Stimulated activated CD4-positive, alpha-beta T cell treated with anti-CD3 and anti-CD28 coated beads, Interleukin-12 subunit alpha, Interleukin-12 subunit beta, amount 100 ng/mL, for 24 hours (primary cell): ENCODE results near the gene LILRA2.
"Not testable (repeated sequence)": the region's sequence is repeated elsewhere in the genome, so short reads cannot be mapped to it uniquely, and the experiment has no call there.

ENCODE experiments used
- DNase-seq, 2 experiments: peaks; one replicate each; pipeline ENCODE4 v3.0.0-alpha.2; 2020; ENCODE audit warnings: low read depth in 2 of 2

LILRA2 gene

DNA sequence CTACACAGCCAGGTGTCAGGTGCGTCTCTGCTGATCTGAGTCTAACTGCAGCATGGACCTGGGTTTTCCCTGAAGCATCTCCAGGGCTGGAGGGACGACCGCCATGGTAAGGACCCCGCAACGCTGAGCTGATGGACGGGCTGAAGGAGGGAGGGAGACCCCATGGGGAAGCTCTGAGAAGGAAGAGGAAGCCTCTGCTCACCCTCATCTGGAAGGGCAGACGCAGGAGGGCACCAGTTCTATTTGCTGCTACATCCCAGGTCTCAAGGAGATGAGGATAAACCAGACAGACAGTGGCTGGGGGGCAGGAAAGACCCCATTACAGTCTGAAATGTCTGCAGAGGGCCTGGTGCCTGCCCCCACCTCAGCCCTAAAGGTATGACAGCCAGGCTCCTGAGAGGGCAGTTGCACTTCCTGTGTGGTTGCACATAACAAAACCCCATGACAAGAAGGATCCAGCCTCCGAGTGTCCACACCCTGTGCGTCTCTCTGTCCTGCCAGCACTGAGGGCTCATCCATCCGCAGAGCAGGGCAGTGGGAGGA, at the start of gene LILRA2:
Gene LILRA2 (plus strand): TSS at position 461 of the 543 bp plus-strand sequence. CDS start 89 bp downstream, outside the sequence.
- DNase-seq = no peak

DNA sequence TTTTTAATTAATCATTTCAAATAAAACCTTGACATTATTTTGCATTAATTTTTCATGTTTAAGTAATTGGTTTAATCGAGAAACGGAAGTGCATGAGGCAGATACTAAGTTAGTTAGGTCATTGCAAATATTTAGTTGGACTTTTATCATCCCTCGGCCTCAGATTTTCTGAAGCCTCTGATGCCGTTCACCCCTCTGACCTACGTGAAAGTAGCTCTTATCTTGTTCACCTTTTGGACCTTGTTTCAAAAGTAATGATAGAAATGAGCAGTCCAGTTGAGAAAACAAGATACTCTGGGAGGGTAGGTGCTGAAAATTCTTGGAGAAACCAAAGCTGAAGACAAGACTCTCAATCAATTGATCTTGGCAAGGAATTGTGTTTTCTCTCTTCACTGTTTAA, 48.0 kb upstream of the LILRA2 start:
- DNase-seq = no peak

DNA sequence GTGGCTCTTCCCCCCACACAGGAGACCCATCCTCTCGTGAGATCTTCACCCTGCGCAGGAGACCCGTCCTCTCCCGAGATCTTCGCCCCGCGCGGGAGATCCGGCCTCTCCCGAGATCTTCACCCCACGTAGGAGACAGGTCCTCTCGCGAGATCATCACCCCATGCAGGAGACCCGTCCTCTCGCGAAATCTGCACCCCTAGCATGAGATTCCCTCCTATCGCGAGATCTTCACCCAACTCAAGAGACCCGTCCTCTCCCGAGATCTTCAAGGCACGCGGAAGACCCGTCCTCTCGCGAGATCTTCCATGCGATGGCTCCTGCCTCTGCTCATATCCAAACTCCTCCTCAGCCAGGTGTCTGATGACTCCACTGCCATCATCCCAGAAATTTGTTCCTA, 46.6 kb upstream of the LILRA2 start:
- DNase-seq = no peak

DNA sequence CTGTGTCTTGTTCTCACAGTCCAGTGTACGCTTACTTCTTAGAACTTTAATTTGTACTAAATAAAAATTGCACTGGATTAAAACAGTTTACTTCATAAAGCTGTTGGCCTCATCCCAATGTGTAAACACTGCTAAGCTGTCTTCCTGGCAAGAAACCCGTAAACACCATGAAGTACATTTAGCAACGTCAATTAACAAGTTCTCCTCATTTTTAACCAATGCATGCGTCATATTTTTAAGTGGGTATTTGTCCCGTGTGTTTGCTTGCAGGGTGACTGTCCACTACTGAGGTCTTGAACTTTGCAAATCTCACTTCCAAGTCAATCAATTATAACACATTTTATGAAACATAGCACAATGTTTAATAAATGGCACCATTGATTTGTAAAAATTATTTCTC, 42.7 kb upstream of the LILRA2 start:
- DNase-seq = no peak

DNA sequence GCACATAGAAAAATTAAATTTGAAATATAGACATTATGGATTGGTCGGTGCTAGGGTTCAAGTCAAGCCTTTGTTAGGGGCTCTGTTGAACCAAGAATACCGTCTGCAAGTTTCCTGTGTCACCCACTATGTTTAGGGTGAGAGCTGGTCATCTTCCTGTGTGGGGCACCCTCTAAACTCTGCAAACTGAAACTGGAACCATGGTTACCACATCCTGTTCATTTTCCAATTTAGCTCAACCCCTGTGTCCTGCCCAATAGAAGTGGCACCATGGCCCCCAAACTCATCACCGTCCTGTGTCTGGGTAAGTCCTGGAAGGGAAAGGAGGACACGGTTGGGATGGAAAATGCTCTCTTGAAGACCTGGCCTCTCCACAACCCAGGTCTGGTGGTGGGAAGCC, 41.1 kb upstream of the LILRA2 start:
- no peak for DNase-seq

DNA sequence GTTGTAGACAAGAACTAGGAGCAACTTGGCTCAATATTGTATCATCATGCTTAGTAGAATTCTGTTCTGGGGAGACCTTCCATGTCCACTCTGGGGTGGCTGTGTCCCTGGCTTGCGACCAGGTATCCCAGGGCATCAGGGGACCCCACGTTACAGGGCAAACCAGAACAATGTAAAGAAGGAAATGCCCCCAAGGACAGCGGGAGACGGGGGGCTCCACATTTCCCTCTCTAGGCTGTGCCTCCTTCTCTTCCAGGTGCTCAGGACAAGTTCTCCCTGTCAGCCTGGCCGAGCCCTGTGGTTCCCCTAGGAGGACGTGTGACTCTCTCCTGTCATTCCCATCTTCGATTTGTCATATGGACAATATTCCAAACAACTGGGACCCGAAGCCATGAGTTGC, 40.1 kb upstream of the LILRA2 start:
- DNase-seq = no peak

DNA sequence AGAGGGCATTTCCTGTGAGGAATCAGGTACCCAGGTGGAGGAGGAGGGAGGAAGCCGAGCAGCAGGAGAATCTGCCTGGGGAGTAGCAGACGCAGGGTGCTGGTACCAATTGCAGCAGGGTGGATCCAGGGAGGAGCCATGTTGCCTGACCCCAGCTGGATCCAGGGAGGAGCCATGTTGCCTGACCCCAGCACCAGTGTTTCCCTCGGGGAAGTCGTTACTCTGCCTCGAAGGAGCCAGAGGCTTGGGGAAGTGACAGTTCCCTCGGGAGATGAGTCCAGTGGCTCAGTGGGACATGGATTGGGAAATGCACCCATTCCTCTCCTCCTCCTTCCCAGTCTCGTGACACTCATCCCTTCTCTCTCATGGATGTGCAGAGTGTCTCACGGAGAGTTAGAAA, 39.4 kb upstream of the LILRA2 start:
- DNase-seq = no peak

DNA sequence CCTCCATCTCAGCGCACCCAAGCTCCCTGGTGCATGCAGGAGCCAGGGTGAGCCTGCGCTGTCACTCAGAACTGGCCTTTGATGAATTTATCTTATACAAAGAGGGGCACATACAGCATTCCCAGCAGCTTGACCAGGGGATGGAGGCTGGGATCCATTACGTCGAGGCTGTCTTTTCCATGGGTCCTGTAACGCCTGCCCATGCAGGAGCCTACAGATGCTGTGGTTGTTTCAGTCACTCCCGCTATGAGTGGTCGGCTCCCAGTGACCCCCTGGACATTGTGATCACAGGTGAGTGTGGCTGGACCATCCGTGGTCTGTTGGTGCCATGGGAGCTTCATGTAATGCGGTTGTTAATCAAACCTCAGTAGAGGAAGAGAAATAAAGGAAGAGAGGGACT, 38.0 kb upstream of the LILRA2 start:
- no peak for DNase-seq

DNA sequence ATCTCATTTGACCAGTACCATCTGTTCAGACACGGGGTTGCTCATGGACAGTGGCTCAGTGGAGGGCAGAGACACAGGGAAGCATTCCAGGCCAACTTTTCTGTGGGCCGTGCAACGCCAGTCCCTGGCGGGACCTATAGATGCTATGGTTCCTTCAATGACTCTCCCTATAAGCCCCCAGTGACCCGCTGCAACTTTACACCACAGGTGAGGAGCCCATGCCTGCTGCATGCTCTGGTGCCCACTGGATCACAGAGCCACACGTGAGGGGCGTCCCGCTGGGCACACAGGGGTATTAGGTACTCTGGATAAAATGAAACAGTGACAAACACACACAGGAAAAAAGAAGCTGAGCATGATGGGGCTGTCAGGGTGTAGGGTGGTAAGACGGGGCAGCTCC, 36.6 kb upstream of the LILRA2 start:
- DNase-seq = no peak

DNA sequence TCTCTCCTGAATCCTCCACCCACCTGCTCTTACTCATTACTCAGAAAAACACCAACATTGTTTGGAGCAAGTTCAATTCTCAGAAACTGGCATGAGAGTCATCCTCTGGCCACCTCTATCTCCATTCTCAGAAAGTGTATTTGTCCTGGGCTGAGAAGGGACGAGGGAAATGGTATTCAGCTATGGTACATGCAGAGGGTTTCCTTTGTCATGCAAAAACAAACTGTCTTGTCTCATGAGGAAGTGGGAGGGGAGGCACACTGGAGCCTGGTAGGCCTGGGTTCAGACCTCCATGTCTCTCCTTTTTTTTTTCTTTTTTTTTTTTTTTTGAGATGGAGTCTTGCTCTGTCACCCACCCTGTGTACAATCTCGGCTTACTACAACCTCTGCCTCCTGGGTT, 31.9 kb upstream of the LILRA2 start:
- DNase-seq = no peak

DNA sequence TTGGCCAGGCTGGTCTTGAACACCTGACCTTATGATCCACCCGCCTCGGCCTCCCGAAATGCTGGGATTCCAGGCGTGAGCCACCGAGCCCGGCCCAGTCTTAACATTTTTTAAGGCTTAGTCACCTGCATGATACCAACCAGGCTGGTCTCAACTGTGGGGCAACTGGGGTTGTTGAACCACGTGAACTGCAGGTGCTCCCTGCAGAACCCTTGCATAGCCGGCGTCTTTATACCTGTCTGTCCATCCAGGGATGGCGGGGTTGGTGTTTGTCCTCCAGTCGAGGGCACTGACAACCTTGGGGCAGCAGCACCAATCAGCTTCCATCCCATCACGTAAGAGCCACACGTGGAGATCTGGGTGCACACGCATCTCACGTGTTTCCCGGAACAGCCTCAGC, 24.8 kb upstream of the LILRA2 start:
- no peak for DNase-seq

DNA sequence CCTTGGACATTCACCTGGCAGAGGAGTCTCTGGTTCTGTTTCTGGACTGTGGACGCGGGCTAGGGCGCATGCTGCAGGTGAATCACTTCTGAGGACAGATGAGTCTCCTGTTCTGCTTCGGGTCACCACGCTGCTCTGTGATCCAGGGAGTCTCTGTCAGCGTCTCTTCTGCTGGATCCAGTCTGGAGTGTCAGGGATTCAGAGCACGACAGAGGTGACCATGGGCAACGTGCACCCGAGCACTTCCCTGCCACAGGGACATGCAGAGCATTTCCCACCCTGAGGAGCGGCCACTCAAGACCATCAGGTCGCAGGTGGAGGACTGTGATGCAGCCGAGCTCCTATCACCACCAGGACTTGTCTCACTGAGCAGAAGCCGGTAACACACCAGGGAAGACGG, 24.4 kb upstream of the LILRA2 start:
- no peak for DNase-seq

DNA sequence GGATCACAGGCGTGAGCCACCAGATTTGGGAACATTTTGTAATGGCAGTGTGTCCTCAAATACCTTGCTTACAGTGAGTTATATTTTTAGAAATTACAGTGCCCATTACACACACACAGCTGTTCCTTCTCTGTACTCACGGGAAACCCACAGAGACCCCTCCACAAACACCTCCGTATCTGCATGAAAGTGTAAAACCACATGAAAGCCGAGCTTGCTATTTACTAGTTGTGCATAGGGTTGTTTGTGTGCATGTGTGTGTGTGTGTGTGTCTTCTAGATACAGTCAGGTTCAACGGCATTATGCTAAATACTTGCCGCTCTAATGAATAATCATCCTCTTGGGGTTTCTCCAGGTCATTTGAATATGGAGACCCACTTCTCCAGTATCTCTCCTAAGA, 22.3 kb upstream of the LILRA2 start:
- DNase-seq = no peak

DNA sequence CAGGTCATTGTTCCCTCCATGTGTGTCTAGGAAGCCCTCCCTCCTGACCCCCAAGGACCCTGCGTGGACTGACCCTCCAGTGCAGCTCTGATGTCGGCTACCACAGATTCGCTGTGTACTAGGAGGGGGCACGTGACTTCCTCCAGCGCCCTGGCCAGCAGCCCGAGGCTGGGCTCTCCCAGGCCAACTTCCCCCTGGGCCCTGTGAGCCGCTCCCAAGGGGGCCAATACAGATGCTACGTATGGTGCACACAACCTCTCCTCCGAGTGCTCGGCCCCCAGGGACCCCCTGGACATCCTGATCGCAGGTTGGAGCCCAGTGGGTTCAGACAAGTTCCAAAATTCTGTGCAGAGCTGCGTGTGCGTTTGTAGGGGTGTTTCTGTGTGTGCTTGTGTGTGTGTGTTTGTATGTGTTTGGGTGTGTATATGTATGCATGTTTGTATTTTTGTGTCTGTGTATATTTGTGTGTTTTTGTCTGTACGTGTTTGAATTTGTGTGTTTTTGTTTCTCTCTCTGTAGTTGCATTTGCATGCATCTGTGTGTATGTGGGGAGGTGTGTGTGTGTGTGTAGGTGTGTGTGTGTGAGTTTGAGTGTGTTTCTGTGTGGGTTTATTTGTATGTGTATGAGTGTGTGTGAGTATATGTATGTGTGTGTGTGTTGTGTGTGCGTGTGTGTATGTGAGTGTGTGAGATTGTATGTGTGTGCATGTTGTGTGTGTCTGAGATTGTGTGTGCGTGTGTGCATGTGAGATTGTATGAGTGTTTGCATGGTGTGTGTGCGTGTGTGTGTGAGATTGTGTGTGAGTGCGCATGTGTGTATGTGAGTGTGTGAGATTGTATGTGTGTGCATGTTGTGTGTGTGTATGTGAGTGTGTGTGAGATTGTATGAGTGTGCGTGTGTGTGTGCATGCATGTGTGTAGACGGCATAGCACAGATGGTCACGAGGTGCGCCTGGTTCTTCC, 21.4 kb upstream of the LILRA2 start:
- DNase-seq = no peak

DNA sequence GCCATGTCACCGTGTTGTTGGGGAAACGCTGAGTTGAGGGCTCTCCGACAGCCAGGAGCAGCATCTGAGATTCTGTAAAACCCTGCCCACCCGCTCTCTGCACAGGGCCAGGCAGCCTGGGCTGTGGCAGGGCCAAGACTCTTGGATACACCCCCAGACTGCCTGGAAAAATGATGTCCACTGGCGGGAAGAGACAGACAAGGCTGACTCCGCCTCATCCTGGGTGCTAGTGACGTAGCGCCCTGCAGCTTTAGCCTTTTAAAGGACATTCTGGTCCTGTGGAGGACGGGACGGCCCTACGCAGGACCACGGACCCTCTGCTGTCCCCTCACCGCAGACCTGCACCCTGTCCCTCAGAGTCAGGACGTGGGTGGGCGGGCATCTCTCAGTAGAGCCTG, 20.7 kb upstream of the LILRA2 start:
- DNase-seq = no peak

DNA sequence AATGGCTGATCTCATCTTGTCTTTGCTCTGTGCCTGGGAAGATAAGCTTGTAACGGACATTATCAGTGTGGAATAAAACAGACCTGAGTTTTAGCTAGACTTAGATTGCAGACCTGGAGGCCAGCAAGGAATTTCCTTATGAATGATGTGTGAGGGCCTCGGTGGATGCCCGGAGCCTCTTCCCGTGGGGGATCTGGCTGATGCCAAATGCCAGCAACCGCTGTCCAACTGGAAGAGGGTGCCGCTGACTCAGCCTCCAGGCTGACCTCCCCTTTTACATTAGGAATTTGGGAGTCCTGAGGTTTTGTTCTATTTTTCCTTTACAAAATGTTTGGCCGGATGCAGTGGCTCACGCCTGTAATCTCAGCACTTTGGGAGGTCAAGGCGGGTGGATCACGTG, 19.6 kb upstream of the LILRA2 start:
- no peak for DNase-seq

DNA sequence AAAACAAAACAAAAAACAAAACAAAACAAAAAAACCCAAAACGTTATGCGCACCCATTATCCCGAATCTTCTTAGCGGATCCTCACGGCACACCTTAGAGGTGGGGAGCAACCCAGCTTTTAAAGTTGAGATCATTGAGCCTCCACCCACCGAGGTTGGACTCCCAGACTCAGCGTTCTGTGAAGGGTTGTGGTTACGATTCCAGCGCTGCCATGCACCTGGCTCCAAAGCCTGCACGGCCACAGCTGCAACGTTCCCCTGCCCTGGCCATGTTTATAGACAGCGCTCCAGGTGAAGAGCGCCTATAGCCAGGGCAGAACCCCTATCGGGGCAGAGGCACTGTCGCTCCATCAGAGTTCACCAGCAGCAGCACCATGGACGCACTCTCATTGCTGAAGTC, 18.7 kb upstream of the LILRA2 start:
- no peak for DNase-seq

DNA sequence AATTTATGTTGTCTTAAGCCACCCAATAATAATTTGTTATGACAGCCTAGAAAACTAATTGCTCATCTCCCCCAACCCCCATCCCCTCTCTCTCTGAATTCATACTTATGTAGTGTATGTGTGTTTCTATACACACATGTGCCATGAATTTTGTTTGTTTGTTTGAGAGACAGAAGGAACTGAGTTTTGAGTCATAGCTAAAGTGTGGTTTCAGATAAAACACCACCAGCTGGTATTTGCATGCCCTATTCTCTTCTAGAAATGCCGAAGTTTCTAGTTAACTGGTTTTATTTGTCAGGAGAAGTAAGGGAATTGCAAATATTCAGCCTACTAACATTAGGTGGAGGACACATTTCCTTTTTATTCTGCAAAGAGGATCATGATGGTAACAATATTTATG, 17.4 kb upstream of the LILRA2 start:
- no peak for DNase-seq

DNA sequence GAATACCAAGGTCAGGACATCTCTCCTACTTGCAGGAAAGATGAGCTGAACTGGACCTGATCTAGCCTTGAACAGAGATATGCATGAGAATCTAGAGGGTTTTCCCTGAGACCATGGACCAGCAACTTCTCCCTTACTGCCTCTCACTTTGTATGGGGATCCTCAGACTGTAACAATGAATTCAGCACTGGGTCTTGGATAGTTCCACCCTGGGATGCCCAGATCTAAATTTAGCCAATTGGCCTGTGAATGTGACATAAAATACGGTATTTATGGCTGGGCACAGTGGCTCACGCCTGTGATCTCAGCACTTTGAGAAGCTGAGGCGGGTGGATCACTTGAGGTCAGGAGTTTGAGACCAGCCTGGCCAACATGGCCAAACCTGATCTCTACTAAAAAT, 15.3 kb upstream of the LILRA2 start:
- DNase-seq = no peak

DNA sequence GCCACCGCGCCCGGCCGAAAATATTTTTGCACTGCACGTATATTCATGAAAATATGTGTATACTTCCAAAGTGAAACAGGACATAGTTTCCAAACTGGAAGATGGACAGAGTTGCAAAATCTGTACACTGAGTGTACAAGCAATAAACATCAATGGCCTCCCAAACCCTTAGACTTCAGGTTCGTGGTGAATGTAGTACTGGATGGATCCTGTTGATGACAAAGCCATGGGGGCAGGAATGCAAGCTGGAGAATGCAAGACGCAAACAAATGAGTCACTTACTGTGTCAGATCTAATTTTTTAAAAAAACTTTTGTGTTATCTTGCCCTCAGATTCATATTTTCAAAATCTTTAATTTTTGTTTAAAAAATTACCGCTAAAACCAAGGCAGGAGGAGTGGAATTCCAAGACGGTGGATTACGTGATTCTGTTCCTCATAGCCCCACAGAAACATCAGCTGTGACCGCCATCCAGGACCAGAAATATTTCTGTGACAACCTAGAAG, 12.7 kb upstream of the LILRA2 start:
- no peak for DNase-seq

DNA sequence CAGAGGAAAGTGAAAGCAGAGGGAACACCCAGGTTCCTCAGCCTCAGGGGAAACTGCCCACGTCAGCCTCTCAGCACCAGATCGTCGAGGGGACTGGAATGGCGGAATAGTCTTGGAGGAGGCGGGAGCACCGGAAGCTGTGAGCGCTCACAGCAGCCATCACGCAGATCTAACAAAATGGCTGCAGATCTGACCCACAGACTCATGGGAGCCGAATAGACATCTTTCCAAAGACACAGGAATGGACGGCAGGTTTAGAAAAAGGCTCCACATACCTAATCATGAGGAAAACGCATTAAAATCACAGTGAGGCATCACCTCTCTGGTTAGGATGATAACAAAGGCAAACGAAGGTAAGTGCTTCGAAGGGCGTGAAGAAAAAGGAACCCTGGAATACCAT, 11.8 kb upstream of the LILRA2 start:
- DNase-seq = no peak

DNA sequence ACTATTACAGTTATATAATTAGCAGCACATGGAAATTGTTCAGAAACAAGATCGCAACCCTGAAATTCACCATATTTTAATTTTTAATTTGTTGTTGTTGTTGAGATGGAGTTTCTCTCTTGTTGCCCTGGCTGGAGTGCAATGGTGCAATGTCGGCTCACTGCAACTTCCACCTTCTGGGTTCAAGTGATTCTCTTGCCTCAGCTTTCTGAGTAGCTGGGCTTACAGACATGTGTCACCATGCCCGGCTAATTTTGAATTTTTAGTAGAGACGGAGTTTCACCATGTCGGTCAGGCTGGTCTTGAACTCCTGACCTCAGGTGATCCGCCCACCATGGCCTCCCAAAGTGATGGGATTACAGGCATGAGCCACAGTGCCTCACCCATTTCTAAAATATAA, 10.4 kb upstream of the LILRA2 start:
- DNase-seq = not testable (repeated sequence)

DNA sequence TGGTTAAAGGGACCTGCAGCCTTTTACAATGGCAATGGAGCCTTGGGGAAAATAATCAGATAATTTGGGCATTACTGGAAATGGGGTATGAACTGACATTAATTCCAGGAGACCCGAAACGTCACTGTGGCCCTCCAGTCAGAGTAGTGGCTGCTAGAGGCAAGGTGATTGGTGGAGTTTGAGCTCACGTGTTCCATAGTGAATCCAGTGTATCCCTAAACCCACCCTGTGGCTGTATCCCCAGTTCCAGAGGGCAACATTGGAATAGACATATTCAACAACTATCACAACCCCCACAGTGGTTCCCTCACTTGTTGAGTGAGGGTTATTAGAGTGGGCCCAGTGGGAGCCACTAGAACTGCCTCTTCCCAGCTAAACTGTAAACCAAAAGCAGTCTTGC, 3.3 kb upstream of the LILRA2 start:
- no peak for DNase-seq
